Fibroblast of skin of scalp (primary cell): ENCODE results near the gene CHD2.
"Not testable (repeated sequence)": the region's sequence is repeated elsewhere in the genome, so short reads cannot be mapped to it uniquely, and the experiment has no call there.

ENCODE experiments used
- DNase-seq: peaks from one replicate; pipeline ENCODE4 v3.0.0-alpha.2; 2013

The CHD2 gene

GRCh38 chr15:93036951-93037819 lies 137.1 kb downstream of the CHD2 start:
- DNase-seq: peak; percentile 58

- DNase-seq: no peak
Observed at GRCh38 chr15:93037820-93038705, 137.9 kb downstream of the CHD2 start.

GRCh38 chr15:93039562-93040287 lies 139.6 kb downstream of the CHD2 start:
- DNase-seq: not testable (repeated sequence)

- DNase-seq: no peak
Observed at GRCh38 chr15:93040288-93041158, 140.4 kb downstream of the CHD2 start.

GRCh38 chr15:93041159-93041547 lies 141.0 kb downstream of the CHD2 start:
- no peak for DNase-seq

GRCh38 chr15:93042211-93042610 lies 142.1 kb downstream of the CHD2 start:
- no peak for DNase-seq

- no peak for DNase-seq
Observed at GRCh38 chr15:93042691-93043378, 142.7 kb downstream of the CHD2 start.

- no peak for DNase-seq
Observed at GRCh38 chr15:93043621-93044300, 143.6 kb downstream of the CHD2 start.

- DNase-seq: no peak
Observed at GRCh38 chr15:93044301-93045190, 144.4 kb downstream of the CHD2 start.

GRCh38 chr15:93045191-93045785 lies 145.2 kb downstream of the CHD2 start:
- DNase-seq: no peak

- no peak for DNase-seq
Observed at GRCh38 chr15:93046120-93046519, 146.0 kb downstream of the CHD2 start.

- DNase-seq: no peak
Observed at GRCh38 chr15:93046721-93047120, 146.6 kb downstream of the CHD2 start.

GRCh38 chr15:93047621-93048425 lies 147.7 kb downstream of the CHD2 start:
- no peak for DNase-seq

GRCh38 chr15:93048426-93048721 lies 148.2 kb downstream of the CHD2 start:
- no peak for DNase-seq

- peak; percentile 75 for DNase-seq
Observed at GRCh38 chr15:93048759-93049161, 148.6 kb downstream of the CHD2 start.

- DNase-seq: no peak
Observed at GRCh38 chr15:93049233-93049632, 149.1 kb downstream of the CHD2 start.

- no peak for DNase-seq
Observed at GRCh38 chr15:93049914-93050578, 149.9 kb downstream of the CHD2 start.

GRCh38 chr15:93050648-93051047 lies 150.5 kb downstream of the CHD2 start:
- DNase-seq: no peak
